Measurements from ENCODE around the gene LYZL6.

The LYZL6 gene

GRCh38 chr17:35943537-35943936 lies at the start of gene LYZL6:
LYZL6 (minus strand) TSS chr17:35943713; CDS start chr17:35939356, 4,357 bp downstream.
- DNase-seq (ENCODE audit: low read depth, low spot score) = no peak

- DNase-seq (ENCODE audit: low read depth, low spot score) = no peak
These were observed 47.6 kb upstream of the LYZL6 start for GRCh38 chr17:35991075-35991474.

DNA sequence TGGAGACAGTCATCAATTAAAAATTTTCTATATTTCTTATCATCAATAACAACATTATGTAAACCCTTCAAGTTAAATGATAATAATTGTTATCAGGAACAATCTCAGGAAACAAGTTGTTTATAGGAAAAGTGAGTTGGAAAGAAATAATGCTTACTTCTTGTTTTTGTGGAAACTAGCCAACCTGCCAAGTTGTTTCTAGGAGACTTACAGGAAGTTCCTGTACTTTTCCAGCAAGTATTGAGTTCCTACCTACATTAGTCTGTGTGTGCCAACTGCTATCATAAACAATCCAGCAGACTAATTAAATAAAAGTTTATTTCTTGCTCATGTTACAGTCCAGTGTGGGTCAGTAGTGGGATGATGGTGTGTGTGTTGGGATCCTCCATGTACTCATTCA lies 44.7 kb upstream of the LYZL6 start:
- DNase-seq (ENCODE audit: low read depth, low spot score) = no peak

DNA sequence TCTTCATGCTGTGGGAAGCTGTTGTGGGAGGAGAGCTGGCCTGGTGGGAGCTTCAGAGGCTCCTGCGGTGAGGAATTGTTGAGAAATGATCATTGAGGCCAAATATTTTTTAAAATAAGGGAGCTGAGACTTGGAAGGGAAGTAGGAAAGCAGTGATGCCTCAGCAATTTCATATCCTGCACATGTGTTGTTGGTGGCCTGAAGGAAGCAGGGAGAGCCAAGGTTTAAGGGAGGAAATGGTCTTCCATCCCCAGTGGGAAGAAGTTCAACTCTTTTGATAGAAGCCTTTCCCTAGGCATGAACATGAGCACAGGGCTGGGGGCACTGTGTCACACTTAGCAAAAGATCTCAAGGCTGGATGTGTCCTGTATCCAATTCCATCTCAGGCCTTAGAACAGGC lies 43.1 kb upstream of the LYZL6 start, which contains the start of gene CCL14:
TSS of gene CCL14 (minus strand) at position 87 of the 400 bp plus-strand sequence. CDS start at position 7, 80 bp downstream.
- DNase-seq (ENCODE audit: low read depth, low spot score) = no peak

- DNase-seq (ENCODE audit: low read depth, low spot score) = no peak
These were observed 40.6 kb upstream of the LYZL6 start for GRCh38 chr17:35984140-35984539.

DNA sequence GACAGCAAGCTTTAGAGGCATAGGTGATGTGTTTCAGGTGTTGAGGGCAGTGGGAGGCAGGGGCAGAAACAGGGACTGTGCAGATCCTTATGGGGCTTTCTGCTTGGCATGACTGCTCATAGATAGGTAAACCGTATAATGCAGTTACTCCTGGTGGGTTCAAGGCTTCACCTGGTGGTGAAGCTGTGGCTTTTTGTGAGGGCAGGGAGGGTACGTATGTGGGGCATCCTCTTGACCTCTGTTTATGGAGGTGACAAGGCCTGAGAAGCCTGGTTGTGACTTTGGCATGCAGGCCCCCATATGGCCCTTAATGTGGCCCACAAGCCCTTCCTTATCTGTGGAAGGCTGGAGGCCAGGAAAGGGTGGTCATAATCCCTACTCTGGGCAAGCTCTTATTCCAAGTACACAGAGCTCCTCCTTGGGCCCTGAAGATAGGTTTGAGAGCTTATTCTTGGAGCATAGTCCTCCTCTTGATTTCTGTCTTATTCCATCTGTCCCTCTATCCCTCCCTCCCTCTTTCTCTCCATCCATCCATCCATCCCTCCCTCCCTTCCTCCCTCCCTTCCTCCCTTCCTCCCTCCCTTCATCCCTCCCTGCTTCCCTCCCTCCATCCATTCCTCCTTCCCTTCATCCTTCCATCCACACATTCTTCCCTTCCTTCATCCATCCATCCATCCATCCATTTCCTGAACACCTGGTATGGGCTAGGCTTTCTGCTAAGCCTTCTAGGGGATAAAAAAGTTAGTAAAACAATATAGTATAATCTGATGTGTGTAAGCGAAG lies 39.1 kb upstream of the LYZL6 start:
- no peak for DNase-seq (ENCODE audit: low read depth, low spot score)

DNA sequence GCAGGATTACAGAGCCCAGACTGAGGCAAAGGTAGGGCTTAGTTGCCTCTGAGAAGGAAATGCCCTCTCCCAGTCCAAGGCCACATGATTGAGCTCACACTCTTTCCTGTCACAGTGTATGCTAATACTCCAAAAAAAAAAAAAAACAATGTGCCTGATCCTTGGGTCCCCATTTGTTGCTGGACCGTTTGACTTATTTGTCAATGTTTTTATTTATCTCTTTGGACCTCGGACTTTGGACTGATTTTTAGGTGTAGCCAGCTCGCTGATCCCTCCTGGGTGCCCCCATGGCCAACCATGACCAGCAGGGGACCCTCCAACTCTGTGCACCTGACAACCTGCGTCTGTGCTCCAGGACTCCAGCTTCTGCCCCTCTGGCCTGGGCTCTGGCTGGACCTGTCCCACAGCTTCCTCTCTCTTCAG lies 38.4 kb upstream of the LYZL6 start:
- DNase-seq (ENCODE audit: low read depth, low spot score) = no peak

DNA sequence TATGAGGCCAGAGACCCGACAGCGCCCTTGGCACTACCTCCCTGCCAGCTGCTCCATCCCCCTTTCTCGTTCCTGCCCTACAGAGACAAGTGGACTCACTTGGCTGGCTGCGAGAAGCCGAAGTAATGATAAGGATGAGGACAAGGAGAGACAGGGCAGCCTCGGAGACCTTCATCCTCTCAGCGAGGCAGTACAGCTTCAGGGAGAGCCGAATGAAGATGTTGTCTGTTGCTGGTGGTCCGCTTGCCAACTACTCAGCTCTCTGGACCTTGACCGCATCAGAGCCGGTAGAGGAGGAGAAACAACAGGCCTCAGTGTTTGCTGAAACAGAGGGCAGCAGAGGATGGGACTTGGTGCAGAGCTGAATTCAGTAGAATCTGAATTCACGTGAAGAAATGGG lies 37.7 kb upstream of the LYZL6 start, which contains the start of gene CCL16:
TSS of gene CCL16 (minus strand) at position 252 of the 400 bp plus-strand sequence. CDS start at position 175, 77 bp downstream.
- no peak for DNase-seq (ENCODE audit: low read depth, low spot score)

DNA sequence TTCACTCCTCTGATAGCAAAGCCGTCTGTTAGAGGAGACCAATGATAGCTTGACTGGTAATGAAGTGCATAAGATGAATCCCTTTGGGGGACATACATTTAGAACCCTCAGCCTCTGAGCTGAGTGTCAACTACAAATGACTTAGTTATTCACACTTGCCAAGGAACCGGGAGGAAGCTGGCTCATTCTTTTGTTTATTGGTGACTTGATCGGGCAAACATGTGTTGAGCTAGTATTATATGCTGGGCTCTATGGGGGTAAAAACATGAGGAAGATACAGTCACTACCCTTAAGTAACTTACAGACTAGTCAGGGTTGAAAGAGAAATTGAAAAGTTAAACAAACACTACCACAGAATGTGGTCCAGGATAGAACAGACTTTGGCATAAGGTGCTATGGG lies 34.8 kb upstream of the LYZL6 start:
- no peak for DNase-seq (ENCODE audit: low read depth, low spot score)

DNA sequence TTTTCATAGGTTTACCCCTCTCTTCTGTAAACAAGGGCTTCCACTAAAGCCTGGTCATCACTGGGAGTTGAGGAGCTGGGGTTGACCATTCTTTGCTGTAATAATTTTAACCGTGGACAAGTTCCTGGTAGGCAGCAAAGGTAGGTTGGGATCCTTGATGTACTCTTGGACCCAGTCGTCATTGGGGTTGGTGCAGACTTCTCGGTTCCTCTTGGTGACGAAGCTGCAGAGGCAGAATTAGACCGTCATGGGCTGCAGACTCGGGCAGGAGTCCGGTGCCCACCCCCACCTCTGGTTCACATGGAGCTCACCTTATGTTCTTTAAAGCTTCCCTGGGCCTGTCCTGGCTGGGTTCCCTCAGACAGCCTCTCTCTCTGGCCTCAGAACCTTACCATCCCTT lies 34.0 kb upstream of the LYZL6 start:
- DNase-seq (ENCODE audit: low read depth, low spot score) = no peak

- no peak for DNase-seq (ENCODE audit: low read depth, low spot score)
These were observed 30.1 kb upstream of the LYZL6 start for GRCh38 chr17:35973333-35974260.

- no peak for DNase-seq (ENCODE audit: low read depth, low spot score)
These were observed 29.4 kb upstream of the LYZL6 start for GRCh38 chr17:35972945-35973332.

- no peak for DNase-seq (ENCODE audit: low read depth, low spot score)
These were observed 29.0 kb upstream of the LYZL6 start for GRCh38 chr17:35972535-35972934.

- DNase-seq (ENCODE audit: low read depth, low spot score) = no peak
These were observed 28.6 kb upstream of the LYZL6 start for GRCh38 chr17:35972066-35972465.

GRCh38 chr17:35969558-35970380 lies 26.3 kb upstream of the LYZL6 start:
- peak; percentile 54 for DNase-seq (ENCODE audit: low read depth, low spot score)

GRCh38 chr17:35968520-35969054 lies 25.1 kb upstream of the LYZL6 start:
- no peak for DNase-seq (ENCODE audit: low read depth, low spot score)

DNA sequence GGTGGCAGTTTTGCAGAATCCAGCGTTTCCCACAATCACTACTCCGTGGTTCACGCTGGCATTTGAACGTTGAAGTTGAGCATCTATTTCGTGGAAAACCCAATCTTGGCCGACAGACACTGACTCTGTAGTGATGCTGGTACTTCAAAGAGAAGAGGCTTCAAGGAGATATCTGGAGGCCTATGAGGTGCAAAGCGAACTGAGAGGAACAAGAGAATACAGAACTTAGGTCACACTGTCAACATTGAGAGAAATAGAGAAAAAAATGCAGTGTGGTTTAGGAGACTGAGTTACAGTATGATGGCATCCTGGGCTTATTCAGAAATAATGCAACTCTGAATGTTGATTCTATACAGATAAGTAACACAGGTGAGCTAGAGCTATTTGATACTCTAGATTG lies 21.8 kb upstream of the LYZL6 start:
- DNase-seq (ENCODE audit: low read depth, low spot score) = no peak

GRCh38 chr17:35963663-35964062 lies 20.1 kb upstream of the LYZL6 start:
- DNase-seq (ENCODE audit: low read depth, low spot score) = no peak

GRCh38 chr17:35953720-35954119 lies 10.2 kb upstream of the LYZL6 start:
- DNase-seq (ENCODE audit: low read depth, low spot score) = no peak

- DNase-seq (ENCODE audit: low read depth, low spot score) = no peak
These were observed 5.9 kb upstream of the LYZL6 start for GRCh38 chr17:35949401-35949800.

DNA sequence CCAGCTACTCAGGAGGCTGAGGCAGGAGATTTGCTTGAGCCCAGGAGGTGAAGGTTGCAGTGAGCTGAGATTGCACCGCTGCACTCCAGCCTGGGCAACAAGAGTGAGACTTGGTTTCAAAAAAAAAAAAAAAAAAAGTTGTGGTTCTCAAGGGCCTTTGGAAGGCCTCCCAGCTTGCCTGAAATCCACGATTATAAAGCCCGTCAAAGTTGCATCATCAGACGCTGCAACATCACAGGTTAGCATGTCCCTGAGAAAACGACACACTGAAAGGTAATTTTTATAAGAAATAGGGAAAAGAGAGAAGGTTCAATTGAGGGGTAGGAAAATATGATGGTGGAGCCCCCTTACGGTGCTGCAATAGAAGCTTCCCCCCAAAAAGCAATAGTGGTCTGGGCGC lies 4.6 kb upstream of the LYZL6 start:
- no peak for DNase-seq (ENCODE audit: low read depth, low spot score)

Measured in activated CD4-positive, CD25-positive, alpha-beta regulatory T cell treated with anti-CD3 and anti-CD28 coated beads, Interleukin-2, amount 50 U/mL, for 16 hours (primary cell).